GM21423 (cell line): Measurements from ENCODE around the gene STK39.
"Not testable (repeated sequence)": the region's sequence is repeated elsewhere in the genome, so short reads cannot be mapped to it uniquely, and the experiment has no call there.

Experiments
- ATAC-seq: cut with Tn5 transposase; IDR thresholded peaks from one replicate; pipeline ENCODE4 v1.9.1; 2021; ENCODE audit warnings: mild to moderate bottlenecking, moderate library complexity; ENCODE audit not compliant: unreplicated experiment

Gene STK39

DNA sequence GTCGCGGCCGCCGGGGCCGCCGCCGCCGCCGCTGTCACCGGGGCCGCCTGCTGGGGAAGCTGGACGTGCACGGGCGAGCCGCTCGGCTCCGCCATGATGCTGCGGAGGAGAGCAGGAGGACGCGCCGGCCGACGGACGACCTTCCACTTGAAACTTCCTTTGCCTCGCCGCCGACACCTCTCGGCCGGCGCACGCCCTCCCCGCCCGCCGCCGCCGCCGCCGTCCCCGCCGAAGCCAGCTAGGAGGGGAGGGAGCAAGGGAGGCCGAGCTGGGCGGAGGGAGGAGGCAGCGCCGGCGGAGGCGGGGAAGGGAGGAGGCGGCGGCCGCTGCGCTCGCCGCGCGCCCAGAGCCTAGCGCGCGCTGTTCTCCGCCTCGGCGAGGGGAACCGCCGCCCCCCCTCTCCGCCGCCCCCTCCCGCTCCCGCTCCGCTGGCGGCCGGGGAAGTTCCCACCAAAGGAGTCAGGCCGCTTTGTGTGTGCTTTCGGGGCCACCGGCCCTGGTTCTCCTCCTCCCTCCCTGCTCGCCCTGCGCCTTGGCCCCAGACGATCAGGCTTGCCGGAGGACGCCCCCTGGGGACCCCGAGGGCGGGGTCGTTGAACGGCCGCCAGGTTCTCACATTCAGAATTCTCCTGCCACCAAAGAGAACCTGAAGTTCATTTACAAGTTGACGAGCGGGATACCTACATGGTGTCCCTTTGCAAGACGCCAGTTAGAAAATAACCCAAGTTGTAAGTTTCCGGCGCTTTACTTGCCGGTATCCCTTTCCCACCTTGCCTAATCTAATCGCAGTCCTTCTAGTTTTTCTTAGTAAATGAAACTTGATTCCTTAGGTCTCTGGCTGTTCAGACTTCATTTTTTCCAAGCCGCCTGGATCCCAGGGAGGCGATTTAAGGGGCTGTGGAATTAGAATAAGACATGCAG, at the start of gene STK39:
TSS of gene STK39 (minus strand) at position 255 of the 921 bp plus-strand sequence. CDS start at position 95, 160 bp downstream.
- ATAC-seq: peak; percentile 80

DNA sequence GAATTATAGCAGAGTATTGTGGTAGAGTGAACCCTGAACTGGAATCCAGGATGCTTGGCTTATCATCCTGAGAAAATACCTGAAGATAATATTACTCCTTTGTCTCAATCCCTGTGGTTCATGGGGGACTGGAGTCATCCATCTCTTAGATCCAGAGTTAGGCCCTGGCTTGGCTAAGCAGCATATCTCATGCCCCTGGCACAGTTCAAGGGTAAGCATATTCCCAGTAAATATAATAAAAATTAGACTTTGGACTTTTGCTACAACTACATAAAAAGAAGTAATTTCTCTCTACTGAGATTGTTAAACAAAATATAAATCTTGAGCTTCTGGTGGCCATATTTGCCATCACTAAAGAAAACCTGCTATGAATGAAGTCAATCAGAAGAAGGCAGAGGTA, 47.7 kb upstream of the STK39 start:
- ATAC-seq: no peak

DNA sequence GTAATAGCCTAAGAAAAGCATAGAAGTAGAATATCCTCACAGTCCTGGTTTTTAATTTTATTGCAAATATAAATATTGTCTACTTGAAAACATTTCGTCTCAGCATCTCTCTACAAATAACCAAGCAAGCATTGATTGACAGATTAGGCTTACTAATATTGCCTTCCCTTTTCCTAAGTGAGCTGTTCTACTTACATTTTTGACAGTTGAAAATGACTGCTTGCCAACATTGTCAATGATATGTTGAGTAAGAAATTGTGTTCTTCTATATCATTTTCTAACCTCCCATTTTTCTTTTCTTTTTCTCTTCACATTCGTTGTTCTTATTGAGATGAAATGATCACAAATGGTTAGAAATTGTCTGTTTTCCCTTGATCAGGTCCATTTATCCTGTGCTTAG, 47.0 kb upstream of the STK39 start:
- no peak for ATAC-seq

DNA sequence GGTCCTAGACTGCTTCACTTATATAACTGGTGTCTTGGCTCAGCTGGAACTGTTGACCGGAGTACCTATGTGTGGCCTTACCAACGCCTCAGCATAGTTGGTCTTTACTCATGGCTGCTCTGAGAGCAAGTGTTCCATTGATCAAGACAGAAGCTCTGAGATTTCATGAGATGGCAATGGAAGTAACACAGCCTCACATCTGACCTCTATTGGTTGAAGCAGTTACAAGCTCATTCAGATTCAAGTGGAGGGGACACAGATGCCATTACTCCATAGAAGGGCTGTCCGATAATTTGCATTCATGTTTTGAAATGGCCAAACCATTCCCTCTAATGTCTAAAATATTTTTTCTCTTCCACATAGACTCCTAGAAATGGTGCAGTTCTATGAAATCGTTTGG, 46.4 kb upstream of the STK39 start:
- no peak for ATAC-seq

DNA sequence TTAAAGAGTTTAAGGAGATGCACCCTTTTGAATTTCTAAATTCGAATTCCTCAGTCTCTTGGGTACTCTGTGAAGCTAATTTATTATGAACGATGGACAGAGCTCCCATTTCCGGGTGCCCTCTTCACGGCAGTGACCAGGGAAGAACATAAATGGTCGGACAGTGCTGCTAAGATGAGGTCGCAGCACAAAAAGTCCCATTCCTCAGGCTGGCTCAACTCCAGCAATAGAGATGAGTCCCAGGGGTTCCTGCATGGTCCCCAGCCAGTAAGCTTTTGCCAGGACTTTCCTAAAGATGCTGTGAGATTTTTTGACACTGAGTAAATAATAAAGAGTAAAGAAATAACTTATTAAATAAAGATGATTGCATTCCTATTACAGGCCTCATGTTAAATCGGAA, 43.0 kb upstream of the STK39 start:
- ATAC-seq: no peak

DNA sequence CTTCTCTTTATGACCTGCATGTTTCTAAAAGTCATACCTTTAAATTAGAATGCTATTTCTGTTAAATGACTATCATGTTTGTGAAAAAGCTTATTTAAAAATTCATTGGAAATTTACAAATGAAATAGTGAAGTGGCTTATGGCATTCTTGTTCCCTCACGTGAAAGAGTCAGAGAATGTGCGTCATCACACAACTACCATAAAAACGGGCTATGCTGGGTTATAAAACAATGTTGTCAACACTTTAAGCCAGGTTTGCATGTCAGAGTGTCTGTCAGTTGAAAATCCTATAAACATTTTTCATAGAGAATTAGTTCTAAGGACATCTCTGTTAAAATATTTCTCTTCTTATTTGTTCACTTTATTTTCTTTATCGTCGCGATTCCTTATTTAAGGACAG, 42.5 kb upstream of the STK39 start:
- no peak for ATAC-seq

DNA sequence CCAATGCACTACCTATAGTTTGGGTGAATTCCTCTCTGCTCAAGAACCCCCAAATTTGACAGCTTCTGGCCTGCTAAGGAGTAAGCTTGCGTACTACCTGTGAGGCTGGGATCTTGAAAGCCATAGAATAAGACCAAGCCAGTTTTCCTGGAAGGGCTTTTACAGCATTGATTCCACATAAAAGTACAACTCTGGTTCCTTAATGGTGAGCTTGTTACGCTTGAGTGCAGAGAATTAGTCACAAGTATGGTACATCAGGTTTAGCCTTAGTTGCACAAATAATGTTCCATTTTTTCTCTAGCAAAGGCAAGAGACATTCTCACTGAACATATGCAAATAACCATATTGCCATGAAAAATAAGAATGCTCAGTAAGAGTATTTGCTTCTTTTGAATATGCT, 39.1 kb upstream of the STK39 start:
- ATAC-seq: no peak

DNA sequence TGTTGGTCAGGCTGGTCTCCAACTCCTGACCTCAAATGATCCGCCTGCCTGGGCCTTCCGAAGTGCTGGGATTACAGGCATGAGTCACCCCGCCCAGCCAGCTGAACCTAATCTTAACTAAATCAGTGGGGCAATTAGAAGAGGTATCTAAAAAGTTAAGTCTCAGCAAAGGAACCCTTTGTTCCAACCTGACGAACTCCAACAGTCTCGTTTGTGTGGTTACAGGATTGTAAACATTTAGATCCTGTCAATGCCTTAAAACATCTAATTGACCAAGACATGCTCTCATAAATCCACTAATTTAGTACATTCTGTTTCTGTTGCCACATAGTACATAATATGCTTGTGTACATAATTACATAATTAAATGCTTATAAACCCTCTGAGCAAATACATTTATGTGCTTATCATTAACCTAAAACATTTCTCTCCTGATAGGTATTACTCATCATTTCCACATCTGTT, 31.1 kb upstream of the STK39 start:
- ATAC-seq: no peak

DNA sequence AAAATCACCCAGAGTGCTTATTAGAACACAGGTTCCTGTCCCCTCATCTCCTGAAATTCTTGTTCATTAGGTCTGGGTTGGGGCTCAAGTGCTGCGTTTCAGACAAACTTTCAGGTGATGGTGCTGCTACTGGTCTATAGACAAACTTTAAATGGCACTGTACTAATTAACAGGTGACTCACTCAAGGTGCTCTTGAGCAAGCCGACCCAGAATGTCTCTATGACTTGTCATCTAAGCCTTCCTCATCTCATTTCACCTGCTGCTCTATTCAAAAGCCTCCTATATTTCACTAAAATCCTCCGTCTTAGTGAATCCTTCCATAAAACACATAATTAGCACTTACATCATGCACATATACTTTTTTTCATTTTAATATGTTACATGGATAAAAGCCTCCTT, 29.9 kb upstream of the STK39 start:
- ATAC-seq: no peak

DNA sequence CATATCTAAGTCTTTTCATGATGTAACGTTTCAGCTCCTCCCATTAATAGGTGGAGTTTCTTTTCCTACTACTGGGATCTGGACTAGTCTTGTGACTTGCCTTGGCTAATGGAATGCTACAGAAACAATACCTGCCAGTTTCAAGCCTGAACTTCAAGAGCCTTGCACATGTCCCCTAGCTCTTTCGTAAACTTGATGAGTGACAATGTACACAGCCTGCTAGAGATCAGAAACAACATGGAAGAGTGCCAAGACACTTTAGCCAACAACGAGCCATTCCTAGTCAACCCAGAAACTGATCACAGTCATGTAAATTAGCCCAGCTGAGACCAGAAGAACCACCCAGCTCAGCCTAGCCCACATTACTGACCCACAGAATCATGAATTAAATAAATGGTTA, 24.8 kb upstream of the STK39 start:
- no peak for ATAC-seq

DNA sequence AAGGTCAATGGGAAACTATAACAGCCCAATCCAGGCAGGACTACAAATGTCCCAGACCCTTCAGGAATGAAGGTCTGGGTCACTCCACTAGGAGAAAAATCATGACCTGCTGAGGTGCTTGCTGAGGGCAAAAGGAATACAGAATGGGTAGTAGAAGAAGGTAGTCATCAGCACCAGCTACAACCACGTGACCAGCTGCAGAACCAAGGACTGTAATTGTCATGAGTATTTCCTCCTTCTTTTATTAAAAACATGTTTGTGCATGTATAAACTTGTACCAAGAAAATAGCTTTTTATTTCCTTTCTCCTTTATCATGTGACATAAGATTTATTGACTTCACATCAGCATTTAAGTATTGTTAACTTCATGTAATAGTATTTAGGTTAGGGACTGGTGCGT, 15.5 kb upstream of the STK39 start:
- ATAC-seq: not testable (repeated sequence)

DNA sequence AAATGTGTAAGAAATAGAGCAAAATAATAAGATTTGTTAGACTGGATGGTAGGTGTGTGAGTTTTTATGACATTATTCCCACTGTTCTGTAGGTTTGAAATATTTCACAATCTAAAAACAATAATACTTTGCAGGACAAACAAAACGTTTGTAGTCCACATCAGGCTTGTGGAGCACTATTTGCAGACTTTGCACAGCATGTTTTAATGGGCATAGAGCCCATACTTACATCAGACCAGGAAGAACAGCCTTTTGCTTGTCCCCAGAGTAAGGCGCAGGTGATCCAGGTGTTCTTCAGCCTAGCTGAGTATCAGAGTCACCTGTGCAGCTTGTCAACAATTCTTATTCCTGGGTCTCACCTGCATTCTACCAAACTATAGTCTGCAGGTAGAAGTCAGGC, 9.1 kb upstream of the STK39 start:
- ATAC-seq: no peak

DNA sequence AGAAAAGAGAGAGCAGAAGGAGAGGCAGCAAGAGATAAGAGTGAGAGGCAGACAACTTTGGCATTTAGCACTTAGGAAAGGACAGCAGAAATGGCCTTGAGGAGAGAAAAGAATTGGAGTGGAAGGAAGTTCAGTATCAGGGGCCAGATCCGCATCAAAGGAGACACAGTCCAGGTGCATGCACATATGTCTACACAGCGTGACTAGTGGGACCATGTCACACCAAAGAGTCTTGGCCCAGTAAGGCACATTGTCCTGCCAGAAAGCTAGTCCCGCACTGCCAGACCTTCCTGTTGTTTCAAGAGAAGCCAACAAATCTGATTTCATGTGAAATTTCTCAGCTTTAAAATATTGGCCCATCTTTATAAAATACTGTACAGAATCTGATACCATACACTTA, 8.5 kb upstream of the STK39 start:
- ATAC-seq: no peak

DNA sequence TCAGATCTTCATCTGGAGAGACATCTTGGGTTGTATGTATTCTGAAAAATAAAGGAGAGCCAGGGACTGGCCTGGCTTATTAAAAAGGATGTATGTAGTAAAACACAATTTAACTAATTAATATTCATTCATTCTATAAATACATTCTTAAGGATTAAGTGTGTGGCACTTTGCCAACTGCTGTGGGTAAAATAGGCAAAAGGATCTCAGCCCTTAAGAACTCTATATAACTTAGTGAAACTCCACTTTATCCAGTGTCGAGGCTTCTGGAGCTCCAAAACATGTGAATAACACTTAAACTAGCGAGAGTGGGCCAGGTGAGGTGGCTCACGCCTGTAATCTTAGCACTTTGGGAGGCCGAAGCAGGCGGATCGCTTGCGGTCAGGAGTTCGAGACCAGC, 7.7 kb upstream of the STK39 start:
- no peak for ATAC-seq

DNA sequence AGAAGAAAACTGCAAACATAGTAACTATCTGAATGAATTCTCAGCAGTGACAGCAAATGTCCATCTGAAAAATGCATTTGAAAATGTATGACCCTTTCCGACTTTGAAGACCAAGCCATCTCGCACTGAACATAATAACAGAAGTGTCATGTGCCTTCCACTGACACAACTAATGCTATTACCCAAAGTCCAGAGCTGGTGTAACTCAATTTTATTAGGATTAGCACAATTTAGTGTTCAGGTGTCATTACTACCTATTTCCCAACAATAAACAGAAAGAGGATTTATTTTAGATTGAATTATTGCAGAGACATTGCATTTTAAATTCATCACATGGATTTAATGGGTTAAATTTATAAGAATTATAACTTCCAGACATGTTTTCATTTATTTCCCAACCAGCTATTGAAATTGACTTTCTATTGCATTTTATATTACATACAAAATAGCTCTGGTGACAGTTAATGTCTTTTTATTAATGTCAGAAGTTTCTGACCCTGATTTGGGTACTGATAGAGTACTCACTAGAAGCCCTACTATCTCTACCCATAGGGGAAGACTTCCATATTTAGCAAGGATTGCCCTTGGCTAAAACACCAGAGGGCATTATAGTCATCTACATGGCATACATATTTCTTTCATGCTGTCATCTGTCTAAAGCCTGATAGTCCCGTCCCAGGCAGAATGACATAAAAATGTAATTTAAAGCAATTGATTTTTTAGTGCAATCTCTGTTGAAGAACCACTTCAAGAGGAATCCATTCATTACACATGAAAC, 7.0 kb upstream of the STK39 start:
- no peak for ATAC-seq

DNA sequence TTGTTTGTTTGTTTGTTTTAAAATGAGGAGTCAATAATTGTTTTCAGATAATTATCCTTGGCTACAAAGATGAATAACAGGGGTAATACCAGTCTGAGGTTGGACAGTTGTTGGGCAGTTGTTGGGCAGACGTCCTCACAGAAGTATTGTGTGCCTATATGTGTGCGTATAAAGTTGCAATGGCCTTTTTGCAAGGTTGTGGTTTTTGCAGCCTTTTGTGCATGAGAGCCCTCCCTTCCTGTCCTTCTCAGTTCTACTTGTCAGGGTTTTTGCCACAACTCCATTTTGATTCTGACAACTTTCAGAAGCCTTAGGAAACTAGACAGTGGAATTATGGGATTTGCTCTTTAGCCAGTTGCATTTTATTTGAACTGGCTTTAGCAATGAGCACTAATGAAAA, 6.0 kb upstream of the STK39 start:
- ATAC-seq: no peak

DNA sequence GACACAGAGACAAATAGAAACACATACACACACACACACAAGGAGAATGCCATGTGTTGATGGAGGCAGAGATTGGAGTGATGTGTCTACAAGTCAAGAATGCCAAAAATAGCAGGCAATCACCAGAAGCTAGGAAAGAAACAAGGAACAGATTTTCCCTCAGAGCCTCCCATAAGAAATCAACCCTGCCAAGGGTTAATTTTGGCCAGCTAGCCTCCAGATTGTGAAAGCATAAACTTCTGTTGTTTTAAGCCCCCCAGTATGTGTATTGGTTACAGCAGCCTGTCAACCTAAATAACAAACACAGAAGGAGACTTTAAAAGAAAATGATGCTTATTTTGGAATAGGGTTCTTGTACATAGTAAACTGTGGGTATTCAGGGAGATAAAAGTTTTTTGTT, 5.6 kb upstream of the STK39 start:
- ATAC-seq: no peak

DNA sequence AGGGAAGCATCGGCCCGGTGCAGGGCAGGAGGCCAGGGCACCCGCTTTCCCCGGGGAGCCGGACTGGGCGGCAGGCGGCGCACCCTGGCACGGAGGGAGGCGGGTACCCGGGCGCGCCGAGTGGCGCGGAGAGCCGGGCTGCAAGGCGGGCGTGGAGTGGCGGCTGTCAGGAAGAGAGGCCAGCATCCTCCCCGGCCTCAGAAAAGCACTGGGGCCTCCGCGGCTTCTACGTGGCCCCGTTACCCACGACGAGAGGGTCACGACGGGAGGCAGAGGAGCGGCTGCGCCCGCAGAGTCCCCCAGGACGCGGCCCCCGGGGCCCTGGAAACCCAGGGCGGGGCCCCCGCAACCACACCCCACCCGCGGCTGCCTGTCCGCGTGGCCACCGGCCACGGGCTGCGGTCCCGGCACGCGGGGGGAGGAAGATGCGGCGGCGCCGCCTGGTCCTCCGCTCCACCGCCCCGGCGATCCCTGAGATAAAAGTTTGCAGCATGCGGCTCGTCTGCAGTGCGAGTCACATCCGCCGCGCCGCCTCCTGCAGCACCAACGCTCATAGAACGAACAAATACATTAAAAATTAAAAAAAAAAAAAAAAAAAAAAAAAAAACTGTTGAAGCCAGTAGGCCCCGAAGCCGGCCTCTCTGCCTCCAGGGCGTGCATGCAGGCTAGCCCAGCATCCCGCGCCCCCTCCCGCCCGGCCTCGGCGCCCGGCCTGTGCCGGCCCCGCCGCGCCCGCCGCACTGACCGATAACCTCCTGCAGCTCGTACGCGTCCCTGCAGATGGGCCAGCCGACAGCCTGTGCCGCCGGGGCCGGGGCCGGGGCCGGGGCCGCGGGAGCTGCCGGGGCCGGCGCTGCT, 683 bp downstream of the STK39 start:
- peak; percentile 52 for ATAC-seq

DNA sequence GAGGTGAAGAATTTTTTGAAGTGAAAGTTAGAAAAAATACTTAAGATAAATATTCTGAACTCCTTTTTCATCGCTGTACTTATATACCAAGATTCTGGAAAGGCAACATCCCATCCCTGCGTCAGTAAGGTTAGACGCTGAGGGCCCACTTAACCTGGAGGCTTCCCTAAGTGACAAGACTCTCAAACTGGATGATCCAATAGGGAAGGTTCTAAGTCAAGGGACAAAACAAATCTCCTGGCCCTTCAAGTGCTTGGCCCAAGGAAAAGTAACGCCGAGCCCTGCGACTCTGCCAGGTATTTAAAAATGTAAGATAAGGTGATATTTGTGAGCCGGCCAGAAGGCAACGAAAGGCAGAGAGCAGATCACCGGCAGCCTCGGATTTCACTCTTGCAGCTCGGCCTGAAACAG, 1.3 kb downstream of the STK39 start:
- no peak for ATAC-seq

DNA sequence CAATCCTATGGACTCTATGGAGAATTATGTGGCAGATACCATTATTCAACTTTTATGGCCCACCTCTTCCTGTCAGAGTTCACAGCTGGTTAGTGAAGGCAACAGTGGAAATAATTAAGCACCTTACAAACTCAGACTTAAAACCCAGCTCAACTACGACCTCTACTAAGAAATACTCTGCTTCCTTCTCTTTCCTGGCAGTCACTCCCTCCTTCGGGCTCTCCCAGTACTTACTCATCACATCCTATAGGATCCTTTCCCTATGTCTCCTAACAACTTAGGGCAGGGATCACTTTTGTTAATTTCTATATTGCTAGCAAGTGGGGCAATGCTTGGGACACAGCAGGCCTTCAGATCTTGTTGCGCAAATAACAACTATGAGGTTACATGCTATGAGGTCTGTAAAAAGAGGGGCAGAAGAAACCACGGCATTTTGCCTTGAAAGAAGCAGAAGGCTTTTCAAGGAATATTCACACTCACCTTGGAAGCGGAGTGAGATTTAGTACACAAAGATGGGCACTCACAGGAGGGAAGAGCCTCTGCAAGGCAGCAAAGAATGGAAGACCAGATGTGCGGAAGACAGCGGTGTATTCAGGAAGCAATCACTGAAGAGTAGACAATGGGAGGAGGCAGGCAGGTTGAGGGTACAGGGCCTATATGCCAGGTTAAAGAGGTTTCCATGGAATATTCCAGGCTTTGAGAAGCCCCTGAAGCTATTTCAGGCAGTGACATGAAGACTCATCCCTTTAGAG, 2.1 kb downstream of the STK39 start:
- no peak for ATAC-seq
